H9 (cell line): ENCODE data around the gene UBXN11. TPM values are rescaled to one million over a fixed set of nuclear protein-coding genes. Genes with fewer than 3 reads are reported as not detected.

Experiments
- DNase-seq: peaks from one replicate; pipeline ENCODE4 v3.0.0-alpha.2; 2017
- H2AFZ ChIP-seq: one replicate; pipeline ENCODE4 v1.6.1; 2013; ENCODE audit warnings: mild to moderate bottlenecking, low read length, control low read depth, moderate library complexity
- H2AK5ac ChIP-seq: 2 replicates; pipeline ENCODE4 v1.6.1; 2013; ENCODE audit warnings: low read length, control low read depth, mixed read lengths; ENCODE audit not compliant: insufficient read length
- H2BK120ac ChIP-seq: one replicate; pipeline ENCODE4 v1.6.1; 2013; ENCODE audit warnings: low read depth, mild to moderate bottlenecking, low read length, control low read depth, inconsistent platforms; ENCODE audit not compliant: poor library complexity, severe bottlenecking
- H2BK12ac ChIP-seq: 2 replicates; pipeline ENCODE4 v1.6.1; 2013; ENCODE audit warnings: low read length, control low read depth, mixed read lengths, low read depth; ENCODE audit not compliant: insufficient read length
- H2BK15ac ChIP-seq: 2 replicates; pipeline ENCODE4 v1.6.1; 2013; ENCODE audit warnings: low read depth, low read length, control low read depth
- H2BK20ac ChIP-seq: one replicate; pipeline ENCODE4 v1.6.1; 2013; ENCODE audit warnings: low read depth, mild to moderate bottlenecking, low read length, control low read depth, inconsistent platforms; ENCODE audit not compliant: poor library complexity, severe bottlenecking
- H2BK5ac ChIP-seq: 2 replicates; pipeline ENCODE4 v1.6.1; 2013; ENCODE audit warnings: low read length, control low read depth, mixed read lengths; ENCODE audit not compliant: insufficient read length
- H3K14ac ChIP-seq: 2 replicates; pipeline ENCODE4 v1.6.1; 2013; ENCODE audit warnings: low read length, control low read depth; ENCODE audit not compliant: insufficient read depth
- H3K18ac ChIP-seq: 2 replicates; pipeline ENCODE4 v1.6.1; 2013; ENCODE audit warnings: low read depth, mild to moderate bottlenecking, mixed read lengths, low read length, control low read depth; ENCODE audit not compliant: insufficient read length
- H3K23ac ChIP-seq: 2 replicates; pipeline ENCODE4 v1.6.1; 2013; ENCODE audit warnings: low read length, control low read depth, mixed read lengths, low read depth; ENCODE audit not compliant: insufficient read length
- H3K23me2 ChIP-seq: 2 replicates; pipeline ENCODE4 v1.6.1; 2013; ENCODE audit warnings: low read depth, mild to moderate bottlenecking, mixed read lengths, low read length, control low read depth; ENCODE audit not compliant: insufficient read length, poor library complexity, severe bottlenecking
- H3K27ac ChIP-seq: 2 replicates; pipeline ENCODE4 v1.5.1; 2013; ENCODE audit warnings: low read length, control low read depth, mixed read lengths, low read depth; ENCODE audit not compliant: insufficient read length
- H3K27me3 ChIP-seq: 2 replicates; pipeline ENCODE4 v1.6.1; 2013; ENCODE audit warnings: low read length, control low read depth, inconsistent platforms; ENCODE audit not compliant: insufficient read depth
- H3K4ac ChIP-seq: 2 replicates; pipeline ENCODE4 v1.6.1; 2013; ENCODE audit warnings: low read depth, mild to moderate bottlenecking, control low read depth, inconsistent platforms, low read length, moderate library complexity
- H3K4me1 ChIP-seq: 2 replicates; pipeline ENCODE4 v1.6.1; 2013; ENCODE audit warnings: low read length, control low read depth, inconsistent platforms; ENCODE audit not compliant: insufficient read depth
- H3K4me2 ChIP-seq: 2 replicates; pipeline ENCODE4 v1.6.1; 2013; ENCODE audit warnings: low read length, control low read depth, mixed read lengths; ENCODE audit not compliant: insufficient read length, insufficient read depth
- H3K56ac ChIP-seq: 2 replicates; pipeline ENCODE4 v1.6.1; 2013; ENCODE audit warnings: low read depth, mild to moderate bottlenecking, mixed read lengths, low read length, control low read depth; ENCODE audit not compliant: insufficient read length
- H3K79me1 ChIP-seq: 2 replicates; pipeline ENCODE4 v1.6.1; 2013; ENCODE audit warnings: low read depth, mild to moderate bottlenecking, moderate library complexity, low read length, control low read depth, inconsistent platforms; ENCODE audit not compliant: insufficient read depth, poor library complexity, severe bottlenecking
- H3K79me2 ChIP-seq: 2 replicates; pipeline ENCODE4 v1.6.1; 2013; ENCODE audit warnings: low read length, control low read depth, inconsistent platforms; ENCODE audit not compliant: insufficient read depth
- H3K9ac ChIP-seq: 2 replicates; pipeline ENCODE4 v1.6.1; 2013; ENCODE audit warnings: low read length, control low read depth, mixed read lengths; ENCODE audit not compliant: insufficient read length; ENCODE audit errors: extremely low read depth
- H3K9me3 ChIP-seq: one replicate; pipeline ENCODE4 v1.6.1; 2013; ENCODE audit warnings: low read depth, low read length, inconsistent platforms; ENCODE audit not compliant: control insufficient read depth
- H3T11ph ChIP-seq: one replicate; pipeline ENCODE4 v1.6.1; 2013; ENCODE audit warnings: mild to moderate bottlenecking, low read length, control low read depth, inconsistent platforms
- H4K20me1 ChIP-seq: one replicate; pipeline ENCODE4 v1.6.1; 2013; ENCODE audit not compliant: control insufficient read depth, insufficient read length, insufficient read depth
- H4K5ac ChIP-seq: 2 replicates; pipeline ENCODE4 v1.6.1; 2013; ENCODE audit warnings: low read depth, mild to moderate bottlenecking, mixed read lengths, low read length, control low read depth; ENCODE audit not compliant: insufficient read length
- H4K8ac ChIP-seq: replicated peaks from 2 replicates; pipeline ENCODE4 v1.6.1; 2013; ENCODE audit warnings: low read length, control low read depth, mixed read lengths, low read depth; ENCODE audit not compliant: insufficient read length
- H4K91ac ChIP-seq: 2 replicates; pipeline ENCODE4 v1.6.1; 2013; ENCODE audit warnings: low read depth, mild to moderate bottlenecking, moderate library complexity, mixed read lengths, low read length, control low read depth; ENCODE audit not compliant: insufficient read length
- H3K27ac Mint-ChIP-seq, 3 experiments: 2 replicates in 2 of 3; 3 replicates in 1 of 3; pipeline ENCODE4 v1.8.0; 2020 to 2021; ENCODE audit warnings: mixed read lengths in 3 of 3, mild to moderate bottlenecking in 1 of 3, moderate library complexity in 1 of 3
- H3K27me3 Mint-ChIP-seq: 2 replicates; pipeline ENCODE4 v1.8.0; 2021; ENCODE audit warnings: low read depth, mild to moderate bottlenecking, moderate library complexity, mixed read lengths
- H3K36me3 Mint-ChIP-seq, 3 experiments: 2 replicates in 2 of 3; 3 replicates in 1 of 3; pipeline ENCODE4 v1.8.0; 2020 to 2021; ENCODE audit warnings: low read depth in 3 of 3, mixed read lengths in 3 of 3; ENCODE audit not compliant: insufficient read depth in 1 of 3
- H3K4me1 Mint-ChIP-seq, 2 experiments: 2 replicates each; pipeline ENCODE4 v1.8.0; 2020; ENCODE audit warnings: mixed read lengths in 2 of 2
- H3K4me3 Mint-ChIP-seq, 2 experiments: 2 replicates in 1 of 2; 3 replicates in 1 of 2; pipeline ENCODE4 v1.8.0; 2020 to 2021; ENCODE audit warnings: mild to moderate bottlenecking in 2 of 2, mixed read lengths in 2 of 2, moderate library complexity in 1 of 2
- H3K9me3 Mint-ChIP-seq, 2 experiments: 2 replicates in 1 of 2; 3 replicates in 1 of 2; pipeline ENCODE4 v1.8.0; 2020; ENCODE audit warnings: mild to moderate bottlenecking in 2 of 2, mixed read lengths in 2 of 2, moderate library complexity in 1 of 2
- WGBS: extraction: QIAGEN DNeasy Blood & Tissue Kit; methylation state at CpG from one replicate; pipeline ENCODE4 v1.1.7; 2013; ENCODE audit warnings: missing lambda C conversion rate, low lambda C conversion rate, mixed read lengths; ENCODE audit not compliant: insufficient read length; ENCODE audit errors: extremely low coverage; 5-methylcytosine and 5-hydroxymethylcytosine counted together
- total RNA-seq: library from RNA; stranded (reverse); gene quantifications from 2 replicates; pipeline ENCODE4 v1.2.1, GENCODE V29; 2021
- TF ChIP-seq, protein P1 (sequence below): fragments of 200-600 bp; sonication (generic); conservative IDR thresholded peaks from 3 replicates; pipeline ENCODE4 v1.8.0; 2021; ENCODE audit warnings: antibody characterized with exemption, mild to moderate bottlenecking

The UBXN11 gene
- total RNA-seq, 1 experiment from 2014 or later, result 13.7 TPM

GRCh38 chr1:26350701-26351589 lies 44.5 kb upstream of the UBXN11 start:
- Mint-ChIP-seq H3K36me3 (no peaks in the 10 kb centered on the region; a peak in 1 of 7 replicates), H3K4me1 (peaks cover 27 to 33% of the 10 kb centered on the region in 2 experiments), H3K27ac (peak overlapping the region; percentile 21 to 32 (median 21); a peak in 6 of 7 replicates), H3K9me3 (no peaks in the 10 kb centered on the region), H3K4me3 (peak overlapping the region in 1 of 2 experiments; percentile 41; a peak in 1 of 5 replicates), H3K27me3 (no peaks in the 10 kb centered on the region)
- no peak overlapping the region for H3K23ac ChIP-seq
- H4K5ac ChIP-seq, result no peak overlapping the region
- no peak overlapping the region for H3K4ac ChIP-seq
- WGBS, result no CpG with 5 or more reads among the region's 9 CpGs
- no peak overlapping the region for H3K56ac ChIP-seq
- H3K79me1 ChIP-seq, result no peaks in the 10 kb centered on the region
- no peak overlapping the region for H4K91ac ChIP-seq
- no peak overlapping the region for H3K27ac ChIP-seq
- H3K9ac ChIP-seq, result no peak overlapping the region
- DNase-seq, result peak; percentile 57
- no peak overlapping the region for H3K14ac ChIP-seq
- no peaks in the 10 kb centered on the region for H4K20me1 ChIP-seq
- H3K18ac ChIP-seq, result no peak overlapping the region
- H2BK12ac ChIP-seq, result no peak overlapping the region
- no peak overlapping the region for H3K4me2 ChIP-seq
- no peaks in the 10 kb centered on the region for H3K9me3 ChIP-seq
- no peak overlapping the region for H2AK5ac ChIP-seq
- no peak overlapping the region for H2BK120ac ChIP-seq
- no peaks in the 10 kb centered on the region for H3K27me3 ChIP-seq
- no peak overlapping the region for H2BK5ac ChIP-seq
- no peak overlapping the region for H2BK20ac ChIP-seq
- no peaks in the 10 kb centered on the region for H3K79me2 ChIP-seq
- H3T11ph ChIP-seq, result no peak overlapping the region
- no peaks in the 10 kb centered on the region for H3K23me2 ChIP-seq
- no peak overlapping the region for H2AFZ ChIP-seq
- no peak overlapping the region for H2BK15ac ChIP-seq
- TF ChIP-seq, protein P1, sequence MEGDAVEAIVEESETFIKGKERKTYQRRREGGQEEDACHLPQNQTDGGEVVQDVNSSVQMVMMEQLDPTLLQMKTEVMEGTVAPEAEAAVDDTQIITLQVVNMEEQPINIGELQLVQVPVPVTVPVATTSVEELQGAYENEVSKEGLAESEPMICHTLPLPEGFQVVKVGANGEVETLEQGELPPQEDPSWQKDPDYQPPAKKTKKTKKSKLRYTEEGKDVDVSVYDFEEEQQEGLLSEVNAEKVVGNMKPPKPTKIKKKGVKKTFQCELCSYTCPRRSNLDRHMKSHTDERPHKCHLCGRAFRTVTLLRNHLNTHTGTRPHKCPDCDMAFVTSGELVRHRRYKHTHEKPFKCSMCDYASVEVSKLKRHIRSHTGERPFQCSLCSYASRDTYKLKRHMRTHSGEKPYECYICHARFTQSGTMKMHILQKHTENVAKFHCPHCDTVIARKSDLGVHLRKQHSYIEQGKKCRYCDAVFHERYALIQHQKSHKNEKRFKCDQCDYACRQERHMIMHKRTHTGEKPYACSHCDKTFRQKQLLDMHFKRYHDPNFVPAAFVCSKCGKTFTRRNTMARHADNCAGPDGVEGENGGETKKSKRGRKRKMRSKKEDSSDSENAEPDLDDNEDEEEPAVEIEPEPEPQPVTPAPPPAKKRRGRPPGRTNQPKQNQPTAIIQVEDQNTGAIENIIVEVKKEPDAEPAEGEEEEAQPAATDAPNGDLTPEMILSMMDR, result no peak
- H4K8ac ChIP-seq, result no peak overlapping the region
- H3K4me1 ChIP-seq, result peaks cover 3% of the 10 kb centered on the region
